OCI-LY3 (cell line): ENCODE measurements around the gene CLK1.

Experiments
- H2AFZ ChIP-seq: fragments of 200-600, 300-600 bp; shearing (Covaris generic); 2 replicates; pipeline ENCODE4 v1.6.0; 2014; ENCODE audit warnings: antibody characterized with exemption, low read depth, low read length
- H3K27ac ChIP-seq: fragments of 200-600, 300-600 bp; sonication (generic); 2 replicates; pipeline ENCODE4 v1.5.1; 2014; ENCODE audit warnings: mild to moderate bottlenecking, low read length, moderate library complexity, mixed read lengths
- H3K27me3 ChIP-seq: fragments of 200-600, 300-600 bp; sonication (generic); 2 replicates; pipeline ENCODE4 v1.6.1; 2014; ENCODE audit warnings: low read depth, low read length, mixed read lengths
- H3K36me3 ChIP-seq: fragments of 200-600, 300-600 bp; sonication (generic); replicated peaks from 2 replicates; pipeline ENCODE3; 2014; ENCODE audit warnings: low read depth, low read length, mixed read lengths
- H3K4me1 ChIP-seq: fragments of 300-600, 200-600 bp; sonication (generic); 2 replicates; pipeline ENCODE4 v1.6.1; 2014; ENCODE audit warnings: low read length, mixed read lengths
- H3K4me2 ChIP-seq: fragments of 200-600, 300-600 bp; sonication (generic); 2 replicates; pipeline ENCODE4 v1.6.1; 2014; ENCODE audit warnings: low read length, mixed read lengths
- H3K4me3 ChIP-seq: fragments of 300-600, 200-600 bp; sonication (generic); 2 replicates; pipeline ENCODE4 v1.5.1; 2014; ENCODE audit warnings: antibody characterized with exemption, mild to moderate bottlenecking, low read length, moderate library complexity
- H3K79me2 ChIP-seq: fragments of 300-600, 200-600 bp; shearing (Covaris generic); 2 replicates; pipeline ENCODE4 v1.6.1; 2014; ENCODE audit warnings: mild to moderate bottlenecking, low read length, mixed read lengths
- H3K9ac ChIP-seq: fragments of 300-600, 200-600 bp; shearing (Covaris generic); 2 replicates; pipeline ENCODE4 v1.6.0; 2014; ENCODE audit warnings: mild to moderate bottlenecking, low read length, moderate library complexity
- H3K9me3 ChIP-seq: fragments of 200-600, 300-600 bp; shearing (Covaris generic); 2 replicates; pipeline ENCODE4 v1.6.1; 2014; ENCODE audit warnings: low read length, mixed read lengths; ENCODE audit not compliant: insufficient read depth
- H4K20me1 ChIP-seq: fragments of 200-600, 300-600 bp; sonication (generic); 2 replicates; pipeline ENCODE4 v1.6.1; 2016; ENCODE audit warnings: low read length, mixed read lengths; ENCODE audit not compliant: insufficient read depth
- CTCF ChIP-seq: fragments of 200-600, 300-600 bp; sonication (generic); IDR thresholded peaks from 2 replicates; pipeline ENCODE4 v1.5.1; 2014; ENCODE audit warnings: antibody characterized with exemption, low read length, low read depth
- EZH2phosphoT487 ChIP-seq: fragments of 200-600 bp; shearing (Covaris generic); IDR thresholded peaks from 2 replicates; pipeline ENCODE4 v1.6.1; 2018; ENCODE audit warnings: antibody characterized with exemption, mixed run types, low read depth

The CLK1 gene

GRCh38 chr2:200810252-200810997 is 54.0 kb downstream of the CLK1 start:
- no peaks in the 10 kb centered on the region for H3K27me3 ChIP-seq
- no peak overlapping the region for H3K27ac ChIP-seq
- H3K9me3 ChIP-seq: no peaks in the 10 kb centered on the region
- H3K4me2 ChIP-seq: peak overlapping the region; percentile 67
- TF ChIP-seq CTCF (no peak), EZH2phosphoT487 (no peak)
- peak overlapping the region; percentile 31 for H2AFZ ChIP-seq
- H4K20me1 ChIP-seq: peaks cover 15% of the 10 kb centered on the region
- H3K4me1 ChIP-seq: peaks cover 27% of the 10 kb centered on the region
- peak overlapping the region; percentile 87 for H3K9ac ChIP-seq
- peak overlapping the region; percentile 97 for H3K4me3 ChIP-seq
- peaks cover 14% of the 10 kb centered on the region for H3K36me3 ChIP-seq
- peaks cover 37% of the 10 kb centered on the region for H3K79me2 ChIP-seq

GRCh38 chr2:200809506-200810251 is 54.8 kb downstream of the CLK1 start:
- Histone ChIP-seq H3K4me3 (no peak overlapping the region), H3K9me3 (no peaks in the 10 kb centered on the region), H2AFZ (no peak overlapping the region), H3K27ac (no peak overlapping the region), H3K27me3 (no peaks in the 10 kb centered on the region), H3K4me2 (no peak overlapping the region), H3K9ac (no peak overlapping the region), H3K79me2 (peaks cover 30% of the 10 kb centered on the region), H3K36me3 (peaks cover 7% of the 10 kb centered on the region), H3K4me1 (peaks cover 26% of the 10 kb centered on the region), H4K20me1 (peaks cover 15% of the 10 kb centered on the region)
- TF ChIP-seq EZH2phosphoT487 (no peak), CTCF (no peak)
